GM18861 (cell line): ENCODE data around the gene RETREG1.

ENCODE experiments used
- ATAC-seq: cut with Tn5 transposase; IDR thresholded peaks from one replicate; pipeline ENCODE4 v1.9.1; 2021; ENCODE audit not compliant: unreplicated experiment

Gene RETREG1

DNA sequence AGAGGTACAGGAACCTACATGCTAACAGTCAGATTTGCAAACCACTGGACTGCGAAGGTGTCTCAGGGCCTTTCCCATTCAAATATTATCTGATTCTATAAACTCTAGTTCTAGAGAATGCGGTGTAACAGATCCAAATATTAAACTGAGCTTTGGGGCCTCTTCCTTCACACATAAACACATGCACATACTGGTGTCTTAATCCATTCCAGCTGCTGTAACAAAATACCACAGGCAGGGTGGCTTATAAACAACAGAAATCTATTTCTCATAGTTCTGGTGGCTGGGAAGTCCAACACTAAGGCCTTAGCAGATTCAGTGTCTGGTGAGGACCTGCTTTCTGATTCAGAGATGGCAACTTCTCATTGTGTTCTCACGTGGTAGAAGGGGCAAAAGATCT lies 30.2 kb downstream of the RETREG1 start:
- no peak for ATAC-seq

DNA sequence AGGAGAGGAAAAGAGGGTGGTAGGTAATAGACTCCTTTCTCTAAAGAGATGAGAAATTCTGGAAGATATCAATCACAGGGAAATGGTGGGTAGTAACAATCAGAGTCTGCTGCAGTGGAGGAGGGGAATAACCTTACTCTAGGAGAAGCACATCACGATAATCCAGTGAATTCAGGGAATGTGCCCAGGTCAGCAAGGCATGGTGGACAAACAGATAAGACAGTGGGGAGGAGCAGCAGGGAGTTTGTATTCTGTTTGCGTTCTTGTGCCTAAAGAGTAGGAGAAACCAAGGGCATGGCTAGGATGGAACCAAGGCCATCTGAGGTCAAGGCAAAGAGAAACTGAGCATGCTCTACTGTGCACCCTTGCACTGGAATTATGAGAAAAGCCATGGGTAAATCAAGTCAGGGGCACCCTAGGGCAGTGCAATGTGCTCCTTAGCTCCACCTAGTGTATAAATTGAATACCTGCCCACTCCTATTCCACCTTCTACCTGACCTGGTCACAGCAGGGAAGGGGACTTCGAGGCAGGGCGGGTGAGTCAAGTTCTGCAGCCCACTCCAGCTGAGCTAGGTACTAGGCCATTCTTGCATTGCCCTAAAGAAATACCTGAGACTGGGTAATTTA lies 31.6 kb downstream of the RETREG1 start:
- no peak for ATAC-seq

DNA sequence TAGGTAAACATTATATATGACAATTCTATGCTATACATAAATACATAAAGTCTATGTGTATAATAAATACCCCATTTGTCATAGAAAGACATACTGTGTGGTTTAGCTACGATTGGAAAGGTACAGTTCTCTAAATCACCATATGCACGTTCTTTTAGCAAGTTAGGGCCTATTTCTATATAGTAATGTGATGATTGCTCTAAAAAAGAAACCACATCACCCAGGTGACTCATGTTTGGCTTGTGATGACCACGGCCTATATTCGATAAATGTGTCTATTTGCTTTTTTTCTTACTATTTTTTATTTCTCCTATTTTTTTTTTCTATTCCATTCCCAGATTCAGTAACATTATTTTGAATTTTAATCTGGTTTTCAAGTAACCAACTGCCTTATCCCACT lies 34.7 kb downstream of the RETREG1 start:
- ATAC-seq = no peak

DNA sequence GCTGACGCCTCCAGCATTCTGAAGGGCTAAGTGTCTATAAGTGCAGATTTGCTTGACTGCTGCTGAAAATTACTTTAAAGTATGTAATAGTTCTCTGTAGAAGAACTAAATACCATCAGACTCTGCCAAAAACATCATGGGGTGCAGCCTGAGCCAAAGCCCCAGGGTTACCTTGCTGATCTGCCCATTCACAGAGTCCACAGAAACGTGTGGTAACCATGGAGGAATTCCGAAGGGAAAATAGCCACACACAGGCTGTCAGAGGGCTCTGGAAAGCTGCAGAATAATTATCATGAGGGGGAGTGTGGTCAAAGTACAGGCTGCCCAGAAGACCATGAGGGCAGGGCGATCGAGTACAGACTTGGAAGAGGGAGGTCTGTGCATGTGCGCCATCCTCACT lies 36.4 kb downstream of the RETREG1 start:
- ATAC-seq = no peak

DNA sequence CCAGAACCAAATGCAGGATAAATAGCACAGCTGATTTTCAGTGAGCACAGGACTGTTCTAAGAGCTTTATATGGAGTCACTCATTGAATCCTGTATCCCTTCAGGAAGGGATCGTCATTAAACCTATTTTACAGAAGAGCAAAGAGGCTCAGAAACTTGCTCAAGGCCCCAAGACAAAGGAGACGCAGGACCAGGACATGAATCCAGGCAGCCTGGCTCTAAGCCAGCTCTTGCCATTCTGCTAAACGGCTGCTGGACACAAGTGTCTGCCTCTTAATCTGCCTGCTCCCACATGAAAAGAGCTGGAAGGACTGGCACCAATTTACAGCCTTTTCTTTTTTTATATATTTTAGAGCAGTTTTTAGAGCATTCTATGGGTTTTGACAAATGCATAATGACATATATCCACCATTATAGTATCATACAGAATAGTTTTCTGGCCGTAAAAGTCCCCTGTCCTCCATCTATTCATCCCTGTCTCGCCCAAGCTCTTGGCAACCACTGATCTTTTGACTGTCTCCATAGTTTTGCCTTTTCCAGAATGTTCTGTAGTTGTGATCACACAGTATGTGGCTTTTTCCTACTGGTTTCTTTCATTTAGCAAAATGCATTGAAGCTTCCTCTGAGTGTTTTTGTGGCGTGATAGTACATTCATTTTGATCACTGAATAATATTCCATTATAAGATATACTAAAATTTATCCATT lies 37.5 kb downstream of the RETREG1 start:
- ATAC-seq = no peak

DNA sequence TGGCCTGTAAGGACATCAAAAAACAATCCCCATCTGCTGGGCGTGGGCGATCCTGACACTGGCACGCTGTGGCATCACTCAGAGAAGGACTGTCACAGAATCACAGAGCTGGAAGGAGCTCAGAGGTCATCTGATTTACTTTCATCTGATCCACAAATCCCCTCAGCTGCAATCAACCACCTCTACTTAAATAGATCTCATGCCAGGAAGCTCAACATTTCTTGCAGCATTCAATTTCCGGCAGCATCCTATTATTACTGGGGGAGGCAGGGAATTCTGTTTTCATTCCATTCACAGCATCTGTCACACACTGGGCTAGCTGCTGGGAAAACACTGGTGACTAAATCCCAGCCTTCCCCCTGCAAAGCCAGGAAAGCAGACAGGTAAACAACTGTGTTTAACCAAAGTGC lies 38.3 kb downstream of the RETREG1 start:
- ATAC-seq = no peak

DNA sequence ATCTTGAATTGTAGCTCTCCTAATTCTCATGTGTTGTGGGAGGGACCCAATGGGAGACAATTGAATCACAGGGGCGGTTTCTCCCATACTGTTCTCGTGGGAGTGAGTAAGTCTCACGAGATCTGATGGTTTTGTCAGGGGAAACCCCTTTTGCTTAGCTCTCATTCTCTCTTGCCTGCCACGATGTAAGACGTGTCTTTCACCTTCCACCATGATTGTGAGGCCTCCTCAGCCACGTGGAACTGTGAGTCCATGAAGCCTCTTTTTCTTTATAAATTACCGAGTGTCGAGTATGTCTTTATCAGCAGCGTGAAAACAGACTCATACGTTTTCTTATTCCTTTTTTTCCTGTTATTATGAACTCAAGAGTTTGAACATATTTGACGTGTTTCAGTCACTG lies 39.1 kb downstream of the RETREG1 start:
- ATAC-seq = no peak

DNA sequence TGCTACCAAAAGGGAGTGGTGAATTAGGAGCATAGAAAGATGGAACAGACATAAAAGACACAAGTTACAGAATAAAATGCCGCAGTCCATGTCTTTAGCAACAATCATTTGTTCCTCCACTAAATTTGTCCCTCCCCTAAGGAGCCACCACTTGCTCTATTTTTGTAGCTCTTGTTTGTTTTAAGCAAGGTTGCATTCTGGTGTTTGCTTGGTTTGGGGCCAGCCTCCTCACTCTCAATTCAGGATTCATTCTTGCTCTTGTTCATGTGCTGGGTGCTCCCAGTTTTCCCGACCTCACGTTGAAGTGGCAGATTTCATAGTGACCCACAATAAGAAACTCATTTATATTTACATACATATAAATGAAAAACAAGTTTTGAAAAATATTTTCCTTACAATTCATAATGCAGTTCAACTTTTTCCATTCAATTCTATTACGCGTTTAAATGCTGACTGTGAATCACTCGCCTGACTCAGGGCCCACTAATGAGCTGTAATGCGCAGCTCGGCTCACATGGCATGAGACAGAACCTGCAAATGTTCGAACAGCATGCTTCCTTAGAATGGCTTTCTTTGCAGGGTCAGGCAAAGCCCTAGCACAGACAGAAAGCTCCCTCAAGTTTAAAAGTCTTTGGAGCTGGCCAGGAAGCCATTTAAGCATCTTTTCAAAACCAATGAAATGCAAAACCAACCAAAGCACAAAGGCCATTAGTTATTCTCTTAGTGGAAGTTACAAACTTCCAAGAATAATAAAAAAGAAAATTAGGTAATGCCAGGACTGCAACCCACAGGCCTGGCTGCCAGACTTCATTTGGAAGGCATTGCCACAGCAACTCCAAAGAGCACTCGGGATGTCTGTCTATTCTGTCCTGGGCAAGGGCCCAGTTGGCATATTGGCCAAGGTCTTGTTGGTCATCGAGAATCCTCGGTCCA lies 41.7 kb downstream of the RETREG1 start:
- ATAC-seq = no peak

DNA sequence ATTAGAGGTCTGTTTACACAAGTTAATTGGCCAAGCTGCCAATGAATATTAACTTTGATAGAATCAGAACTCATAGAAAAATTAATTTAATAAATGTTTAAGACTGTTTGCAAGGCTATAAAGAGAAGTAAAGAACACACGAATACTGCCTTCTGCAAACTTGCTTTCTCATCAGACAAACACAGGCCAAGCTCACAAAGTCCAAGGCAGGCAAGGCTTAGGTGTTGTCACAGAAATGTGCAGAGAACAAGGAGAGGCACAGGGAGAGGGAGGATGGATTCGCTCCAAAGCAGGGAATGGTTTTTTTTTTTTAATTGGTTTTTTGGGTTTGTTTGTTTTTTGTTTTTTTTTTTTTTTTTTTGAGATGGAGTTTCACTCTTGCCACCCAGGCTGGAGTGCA lies 43.4 kb downstream of the RETREG1 start:
- ATAC-seq = no peak

DNA sequence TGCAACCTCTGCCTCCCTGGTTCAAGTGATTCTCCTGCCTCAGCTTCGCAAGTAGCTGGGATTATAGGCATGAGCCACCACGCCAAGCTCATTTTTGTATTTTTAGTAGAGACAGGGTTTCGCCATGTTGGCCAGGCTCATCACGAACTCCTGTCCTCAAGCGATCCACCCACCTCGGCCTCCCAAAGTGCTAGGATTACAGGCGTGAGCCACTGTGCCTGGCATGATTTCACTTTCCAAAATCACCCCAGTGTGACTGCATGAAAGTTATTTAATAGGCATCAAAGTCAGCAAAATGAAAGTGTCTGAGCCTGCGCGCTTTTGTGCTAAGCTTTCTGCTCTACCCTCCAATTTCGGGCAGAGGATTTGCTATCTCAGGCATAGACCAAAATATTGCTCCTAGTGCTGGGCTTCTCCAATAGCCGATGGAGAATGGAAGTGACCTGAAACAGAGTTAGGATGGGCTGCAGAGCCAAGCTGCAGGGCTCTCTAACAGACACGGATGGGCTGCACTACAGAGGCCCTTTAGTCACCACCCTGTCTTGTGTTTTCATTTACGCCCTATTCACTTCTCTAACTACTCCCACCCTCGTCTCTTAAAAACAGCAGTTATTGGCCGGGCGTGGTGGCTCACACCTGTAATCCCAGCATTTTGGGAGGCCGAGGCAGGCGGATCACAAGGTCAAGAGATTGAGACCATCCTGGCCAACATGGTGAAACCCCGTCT lies 44.3 kb downstream of the RETREG1 start:
- no peak for ATAC-seq

DNA sequence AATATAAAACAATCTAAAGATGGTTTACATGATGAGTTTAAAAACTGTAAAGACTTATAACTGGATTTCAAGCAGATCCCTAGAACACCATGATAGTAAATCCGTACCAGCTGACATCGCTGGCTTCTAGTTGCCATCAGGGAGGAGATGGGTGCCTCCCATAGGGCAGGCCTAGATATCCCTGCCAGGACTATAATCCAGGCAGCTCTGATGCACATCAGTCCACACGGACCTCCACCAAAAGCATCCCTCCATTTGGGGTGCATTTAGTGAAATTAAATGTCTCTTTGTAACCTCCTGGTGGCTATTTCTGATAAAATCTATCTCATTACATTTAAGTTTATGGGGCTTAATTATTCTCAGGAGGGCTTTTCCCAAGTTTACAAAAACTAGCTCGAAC lies 45.8 kb downstream of the RETREG1 start:
- no peak for ATAC-seq

DNA sequence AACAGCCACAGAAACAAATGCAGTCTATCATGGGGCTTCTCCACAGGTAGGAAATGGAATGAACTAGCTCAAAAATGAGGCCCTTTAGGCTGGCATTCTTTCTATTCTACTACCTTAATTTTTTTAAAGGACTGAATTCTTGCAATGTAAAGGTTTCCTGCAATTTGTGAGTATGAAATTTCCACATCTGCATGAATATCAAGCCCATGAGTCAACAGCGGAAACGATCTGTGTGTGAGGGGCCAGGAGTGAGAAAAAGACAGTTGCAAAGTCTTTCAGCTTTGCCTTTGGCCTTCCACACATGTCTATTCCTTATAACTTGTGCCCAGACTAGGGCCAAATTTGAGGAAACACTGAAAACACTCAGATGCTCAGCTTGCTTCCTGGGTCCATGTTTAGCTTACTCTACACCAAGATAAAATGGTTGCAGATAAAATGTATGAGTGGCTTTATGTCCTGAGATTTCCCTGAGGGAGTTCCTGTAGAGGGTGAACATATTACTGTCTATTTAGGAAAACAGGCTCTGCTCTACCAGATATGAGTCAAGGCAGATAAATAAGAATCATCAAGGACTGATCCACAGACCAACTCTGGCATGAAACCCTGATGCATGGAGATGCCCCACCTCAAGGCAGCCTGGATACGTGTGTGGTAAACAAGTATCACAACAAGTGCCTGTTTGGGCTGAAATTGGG lies 46.5 kb downstream of the RETREG1 start:
- no peak for ATAC-seq

DNA sequence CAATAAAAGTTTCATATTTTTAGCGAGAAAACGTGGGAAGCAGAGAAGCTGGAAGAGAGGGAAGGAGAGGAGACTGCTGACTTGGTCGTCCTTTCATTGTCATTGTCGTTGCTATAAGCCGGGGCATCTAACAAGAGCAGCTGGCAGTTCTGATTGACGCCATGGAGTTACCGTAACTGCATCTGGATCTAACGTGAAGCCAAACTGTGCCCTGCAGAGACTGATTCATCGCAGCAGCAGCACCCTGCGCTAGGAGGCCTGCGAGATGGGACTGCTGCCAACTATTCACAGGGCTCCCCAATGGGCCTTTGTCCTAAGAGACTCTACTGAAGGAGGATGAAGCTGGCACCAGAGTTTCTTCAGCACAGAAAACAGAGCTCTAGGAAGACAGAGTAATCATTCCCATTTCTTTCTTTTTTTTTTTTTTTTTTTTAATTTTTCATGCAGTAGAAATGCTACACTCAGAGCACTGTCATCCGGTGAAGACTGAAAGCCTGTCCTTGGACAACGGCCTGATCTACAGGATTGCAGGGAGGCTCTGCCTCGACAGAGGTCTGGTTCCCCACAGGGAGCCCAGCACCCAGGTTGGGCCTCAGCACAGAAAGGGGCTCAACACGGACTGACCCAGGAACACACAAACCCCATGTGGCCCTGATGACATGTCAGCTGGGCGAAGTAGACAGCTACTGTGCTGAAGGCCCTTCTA lies 47.8 kb downstream of the RETREG1 start:
- ATAC-seq = no peak

DNA sequence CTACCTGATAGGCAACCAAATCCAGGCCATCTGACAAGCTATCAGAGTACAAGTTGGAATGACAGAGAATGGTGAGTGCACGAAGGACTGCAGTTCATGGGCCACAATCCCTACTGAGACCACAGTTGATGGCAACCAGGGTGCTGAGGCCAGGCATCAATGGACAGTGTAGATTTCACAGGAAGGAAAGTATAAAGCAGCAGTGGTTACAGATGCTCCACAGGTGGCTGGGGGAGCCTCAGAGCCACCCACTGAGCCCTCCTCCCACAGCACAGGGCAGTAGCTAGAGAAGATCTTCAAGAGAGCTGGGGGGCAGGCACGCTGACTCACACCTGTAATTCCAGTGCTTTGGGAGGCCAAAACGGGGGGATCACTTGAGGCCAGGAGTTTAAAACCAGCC lies 49.4 kb downstream of the RETREG1 start:
- ATAC-seq = no peak

DNA sequence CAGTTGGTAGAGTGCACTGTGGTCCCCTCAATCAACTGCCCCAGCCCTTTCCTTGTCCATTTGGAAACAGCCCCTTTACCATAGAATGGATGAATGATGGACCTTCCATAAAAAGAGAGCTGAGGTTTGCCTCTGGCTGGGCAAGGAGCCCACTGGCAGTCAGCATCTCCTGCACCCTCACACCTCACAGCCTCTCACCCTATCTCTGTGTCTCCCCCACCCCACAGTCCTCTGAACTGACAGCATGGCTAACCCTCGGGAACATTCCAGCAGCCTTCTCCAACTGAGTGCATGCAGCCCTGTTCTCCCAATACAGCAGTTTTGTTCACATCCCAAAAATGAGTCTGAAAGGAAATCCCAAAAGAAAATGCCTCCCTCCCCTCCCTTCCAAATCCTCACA lies 51.7 kb downstream of the RETREG1 start:
- no peak for ATAC-seq

DNA sequence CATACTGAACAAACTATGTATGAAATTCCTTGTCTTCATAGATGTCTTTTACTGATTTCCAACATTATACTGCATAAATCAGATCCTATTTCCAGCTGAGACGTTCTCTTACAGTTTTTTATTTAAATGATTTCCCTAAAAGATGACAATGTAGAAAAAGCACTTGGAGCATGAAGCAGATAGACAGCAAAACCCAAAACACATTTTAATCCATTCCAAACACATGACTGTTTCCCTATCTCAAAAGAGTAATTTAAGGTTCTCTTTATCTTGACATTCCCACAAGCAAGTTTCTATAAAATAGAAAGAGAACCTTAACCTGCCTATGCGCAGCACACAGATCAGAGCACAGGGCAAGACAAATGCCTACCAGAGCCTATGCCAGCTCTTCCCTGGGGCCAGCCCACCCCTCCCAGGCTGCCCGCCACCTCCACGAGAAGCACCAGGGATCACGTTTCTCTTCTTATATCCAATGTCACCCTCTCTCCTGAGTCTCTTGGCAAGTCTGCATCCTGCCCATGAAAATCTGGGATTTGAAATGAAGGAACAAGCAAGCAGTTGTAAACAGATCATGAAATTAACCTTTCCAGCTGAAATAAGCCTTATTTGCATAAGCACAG lies 52.4 kb downstream of the RETREG1 start:
- ATAC-seq = no peak

DNA sequence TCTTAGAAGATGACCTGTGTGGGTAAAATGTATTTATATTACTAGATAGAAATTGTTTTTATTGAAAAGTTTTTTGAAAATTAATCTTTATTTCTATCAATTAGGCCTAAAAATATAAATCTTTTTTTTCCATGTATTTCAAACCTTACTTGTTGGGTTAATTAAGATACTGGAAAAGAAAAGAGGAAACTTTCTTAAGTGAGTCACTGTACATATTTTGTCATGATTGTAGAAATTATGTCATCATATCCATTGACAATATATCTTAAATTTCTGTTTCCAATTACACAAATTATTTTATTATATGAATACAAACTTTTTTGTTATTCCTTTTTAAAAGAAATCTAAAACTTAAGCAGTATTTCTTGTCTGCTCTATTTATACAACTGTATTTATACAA lies 53.1 kb downstream of the RETREG1 start:
- ATAC-seq = no peak

DNA sequence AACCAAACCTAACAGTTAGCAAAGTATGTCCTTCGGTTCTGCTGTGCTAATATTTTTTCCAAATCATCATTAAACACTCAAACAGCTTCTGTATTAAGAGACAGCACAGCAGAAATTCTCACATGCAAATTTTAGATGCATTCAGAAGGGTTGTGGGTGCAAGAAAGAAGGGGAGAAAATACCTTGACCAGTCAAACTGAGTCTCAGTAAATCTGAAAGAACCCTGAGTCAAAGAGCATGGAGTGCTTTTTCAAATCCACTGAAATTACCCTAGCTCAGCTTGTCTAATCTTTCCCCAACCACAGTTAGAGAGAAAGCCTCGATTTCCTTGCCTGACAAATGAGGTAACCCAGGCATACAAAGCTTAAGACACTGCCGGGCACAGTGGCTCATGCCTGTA lies 55.1 kb downstream of the RETREG1 start:
- peak; percentile 56 for ATAC-seq

DNA sequence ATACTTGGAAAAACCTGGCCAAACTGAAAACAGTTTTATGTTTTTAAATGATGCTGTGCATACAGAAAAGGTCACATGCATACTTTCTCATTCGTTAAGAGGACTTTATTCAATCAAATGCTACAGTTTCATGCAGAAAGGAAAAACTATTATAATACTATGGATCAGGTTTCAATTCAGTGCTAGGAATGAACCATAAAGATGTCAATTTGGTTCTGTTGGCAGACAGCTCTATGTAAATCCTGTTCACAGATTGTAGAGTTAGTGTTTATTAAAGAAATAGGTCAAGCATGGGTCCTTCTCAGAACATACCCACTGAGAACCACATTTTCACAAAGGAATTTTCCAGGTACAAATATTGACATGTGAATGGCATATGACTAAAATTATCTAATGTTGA lies 57.1 kb downstream of the RETREG1 start:
- no peak for ATAC-seq
